SK-N-SH (cell line): Measurements from ENCODE around the gene ARHGEF12. TPM values are rescaled to one million over a fixed set of nuclear protein-coding genes. Genes with fewer than 3 reads are reported as not detected.

Experiments
- CTCF ChIA-PET: fragments of 300-600, 350-600 bp; formaldehyde crosslinking; extraction: SDS; loops from one replicate; lab custom pipeline; 2021; lab: Yijun Ruan, JAX
- POLR2A ChIA-PET: fragments of 350-600 bp; sonication (Branson Sonifier 250); formaldehyde crosslinking; extraction: SDS; loops from one replicate; lab custom pipeline; 2020; ENCODE audit warnings: antibody characterized with exemption, inconsistent platforms; lab: Yijun Ruan, JAX
- DNase-seq: peaks from one replicate; pipeline ENCODE4 v3.0.0; 2012
- H2AFZ ChIP-seq: fragments of 200-600 bp; sonication (generic); 2 replicates; pipeline ENCODE4 v1.8.1; 2016; ENCODE audit warnings: antibody characterized with exemption, mild to moderate bottlenecking, low read depth
- H3F3A ChIP-seq: fragments of 200-600 bp; sonication (generic); replicated peaks from 2 replicates; pipeline ENCODE3; 2016; ENCODE audit warnings: antibody characterized with exemption, mild to moderate bottlenecking; ENCODE audit not compliant: insufficient read depth
- H3K27ac ChIP-seq, 2 experiments: fragments of 200-500 bp in 1 of 2; fragments of 200-600 bp in 1 of 2; sonication (Bioruptor generic) in 1 of 2; sonication (generic), shearing (Covaris generic) in 1 of 2; 2 replicates each; pipeline versions ENCODE4 v1.5.1 to v1.6.1; 2014 to 2016; ENCODE audit warnings: low read depth in 2 of 2, inconsistent platforms in 1 of 2, low read length in 1 of 2, mild to moderate bottlenecking in 1 of 2, mixed read lengths in 1 of 2
- H3K27me3 ChIP-seq: fragments of 200-600 bp; sonication (generic), shearing (Covaris generic); 2 replicates; pipeline ENCODE4 v1.6.1; 2016; ENCODE audit warnings: mixed run types; ENCODE audit not compliant: insufficient read depth
- H3K36me3 ChIP-seq, 2 experiments: fragments of 200-500 bp in 1 of 2; fragments of 200-600 bp in 1 of 2; sonication (Bioruptor generic) in 1 of 2; sonication (generic) in 1 of 2; replicated peaks in 1 of 2; 2 replicates each; pipeline versions ENCODE3 to v1.5.1; 2014 to 2016; ENCODE audit warnings: low read length in 1 of 2, mild to moderate bottlenecking in 1 of 2; ENCODE audit not compliant: insufficient read depth in 2 of 2, control insufficient read depth in 1 of 2
- H3K4me1 ChIP-seq, 2 experiments: fragments of 200-500 bp in 1 of 2; fragments of 200-600 bp in 1 of 2; sonication (Bioruptor generic) in 1 of 2; sonication (generic), shearing (Covaris generic) in 1 of 2; 2 replicates each; pipeline versions ENCODE4 v1.5.1 to v1.6.1; 2014 to 2016; ENCODE audit warnings: low read depth in 1 of 2, low read length in 1 of 2, mixed run types in 1 of 2; ENCODE audit not compliant: insufficient read depth in 2 of 2, control insufficient read depth in 1 of 2
- H3K4me2 ChIP-seq: fragments of 200-600 bp; sonication (generic), shearing (Covaris generic); 2 replicates; pipeline ENCODE4 v1.6.1; 2017; ENCODE audit warnings: mixed run types
- H3K4me3 ChIP-seq, 2 experiments: fragments of 200-500 bp in 1 of 2; fragments of 200-600 bp in 1 of 2; sonication (Bioruptor generic) in 1 of 2; sonication (generic), shearing (Covaris generic) in 1 of 2; 2 replicates each; pipeline versions ENCODE4 v1.5.1 to v1.8.1; 2014 to 2016; ENCODE audit warnings: low read depth in 2 of 2, inconsistent platforms in 1 of 2, low read length in 1 of 2, mild to moderate bottlenecking in 1 of 2, mixed read lengths in 1 of 2, moderate library complexity in 1 of 2
- H3K79me2 ChIP-seq: fragments of 200-600 bp; sonication (generic); 2 replicates; pipeline ENCODE4 v1.8.1; 2017; ENCODE audit warnings: mild to moderate bottlenecking; ENCODE audit not compliant: insufficient read depth
- H3K9ac ChIP-seq: fragments of 200-600 bp; sonication (generic); 2 replicates; pipeline ENCODE4 v1.6.1; 2017; ENCODE audit warnings: mixed run types
- H3K9me2 ChIP-seq: fragments of 200-600 bp; sonication (generic); 2 replicates; pipeline ENCODE4 v1.6.1; 2017; ENCODE audit warnings: mixed run types
- H3K9me3 ChIP-seq: fragments of 200-600 bp; sonication (generic); 2 replicates; pipeline ENCODE4 v1.6.1; 2017; ENCODE audit warnings: mixed run types, mild to moderate bottlenecking, moderate library complexity
- H4K20me1 ChIP-seq: fragments of 200-600 bp; sonication (generic); 2 replicates; pipeline ENCODE4 v1.6.1; 2017; ENCODE audit warnings: mild to moderate bottlenecking, mixed run types; ENCODE audit not compliant: insufficient read depth
- ELF1 ChIP-seq: IDR thresholded peaks from 2 replicates; pipeline ENCODE4 v1.4.0; 2012
- FOSL2 ChIP-seq: IDR thresholded peaks from 2 replicates; pipeline ENCODE4 v1.4.0; 2012; ENCODE audit warnings: low read depth, mild to moderate bottlenecking, moderate library complexity, borderline replicate concordance
- FOXJ3 ChIP-seq: sonication (generic); formaldehyde crosslinking; IDR thresholded peaks from 2 replicates; pipeline ENCODE4 v1.5.1; 2020; ENCODE audit warnings: mild to moderate bottlenecking, missing genetic modification reagents
- GABPA ChIP-seq: IDR thresholded peaks from 2 replicates; pipeline ENCODE4 v1.4.0; 2012; ENCODE audit warnings: low read depth, mild to moderate bottlenecking
- GATA2 ChIP-seq: sonication (generic); formaldehyde crosslinking; IDR thresholded peaks from 2 replicates; pipeline ENCODE4 v1.5.0; 2020; ENCODE audit warnings: mild to moderate bottlenecking, missing genetic modification reagents
- JUND ChIP-seq: IDR thresholded peaks from 2 replicates; pipeline ENCODE4 v1.4.0; 2012
- MAX ChIP-seq: IDR thresholded peaks from 2 replicates; pipeline ENCODE4 v1.4.0; 2012; ENCODE audit warnings: low read depth
- PBX3 ChIP-seq: IDR thresholded peaks from 2 replicates; pipeline ENCODE4; 2012
- REST ChIP-seq: IDR thresholded peaks from 2 replicates; pipeline ENCODE4 v1.6.1; 2012; ENCODE audit warnings: mild to moderate bottlenecking, low read depth, low read length, moderate library complexity
- RFX5 ChIP-seq: IDR thresholded peaks from 2 replicates; pipeline ENCODE4 v1.6.1; 2012; ENCODE audit warnings: mild to moderate bottlenecking, improper control_type of control experiment, low read length
- SIN3A ChIP-seq: IDR thresholded peaks from 2 replicates; pipeline ENCODE4 v1.6.1; 2012; ENCODE audit warnings: low read depth, mild to moderate bottlenecking, low read length, moderate library complexity, borderline replicate concordance
- SMC3 ChIP-seq: IDR thresholded peaks from 2 replicates; pipeline ENCODE4 v1.6.1; 2012; ENCODE audit warnings: low read depth, low read length, improper control_type of control experiment
- TAF1 ChIP-seq: IDR thresholded peaks from 2 replicates; pipeline ENCODE4 v1.6.1; 2012; ENCODE audit warnings: low read depth, mild to moderate bottlenecking, low read length, moderate library complexity, borderline replicate concordance
- WGBS: methylation state at CpG from one replicate; pipeline ENCODE4 v1.1.6; 2017; ENCODE audit warnings: low lambda C conversion rate; 5-methylcytosine and 5-hydroxymethylcytosine counted together
- polyA plus RNA-seq, 3 experiments: library from polyadenylated mRNA; depleted of rRNA; stranded (reverse); fragments of >200 nt; gene quantifications; 2 replicates each; pipeline ENCODE4 v1.2.3, GENCODE V29; 2012

Gene ARHGEF12
- polyA plus RNA-seq, 1 of the 3 experiments (the other 2 are of a cell fraction), result 12.3 TPM

GRCh38 chr11:120389693-120390584 lies 53.7 kb downstream of the ARHGEF12 start:
- H3K4me1 ChIP-seq, result peaks cover 14 to 35% of the 10 kb centered on the region in 2 experiments
- no peak overlapping the region for H3K4me3 ChIP-seq
- peaks cover 65% of the 10 kb centered on the region for H4K20me1 ChIP-seq
- no peak for DNase-seq
- H3K27ac ChIP-seq, result no peak overlapping the region
- ChIA-PET POLR2A (no interaction called here), CTCF (interaction anchor here (0.7 to 1.9 kb wide), 4 partner anchors 55 to 411 kb away, joined by 3 to 7 read pairs (median 4); partner anchors contain the start of gene ARHGEF12)
- H3K4me2 ChIP-seq, result no peak overlapping the region
- no peak overlapping the region for H2AFZ ChIP-seq
- peaks cover 4% of the 10 kb centered on the region for H3F3A ChIP-seq
- TF ChIP-seq GATA2 (CRISPR knock-in tag) (no peak), ELF1 (no peak), GABPA (no peak), MAX (no peak), JUND (no peak), RFX5 (no peak), PBX3 (no peak), FOXJ3 (CRISPR knock-in tag) (no peak), TAF1 (no peak), SMC3 (no peak), FOSL2 (no peak), SIN3A (no peak), REST (no peak)
- no peaks in the 10 kb centered on the region for H3K27me3 ChIP-seq
- no peaks in the 10 kb centered on the region for H3K9me2 ChIP-seq
- H3K36me3 ChIP-seq, result peaks cover 0 to 3% of the 10 kb centered on the region in 2 experiments
- H3K9ac ChIP-seq, result no peak overlapping the region
- no peaks in the 10 kb centered on the region for H3K9me3 ChIP-seq
- 96% methylated on average over 5 of the region's 5 CpGs for WGBS
- peaks cover 100% of the 10 kb centered on the region for H3K79me2 ChIP-seq
